SW480 (cell line): ENCODE measurements around the gene TRMT1L.

Experiments used
- DNase-seq: peaks from one replicate; pipeline ENCODE4 v3.0.0-alpha.2; 2016; ENCODE audit warnings: low spot score

The TRMT1L gene

DNA sequence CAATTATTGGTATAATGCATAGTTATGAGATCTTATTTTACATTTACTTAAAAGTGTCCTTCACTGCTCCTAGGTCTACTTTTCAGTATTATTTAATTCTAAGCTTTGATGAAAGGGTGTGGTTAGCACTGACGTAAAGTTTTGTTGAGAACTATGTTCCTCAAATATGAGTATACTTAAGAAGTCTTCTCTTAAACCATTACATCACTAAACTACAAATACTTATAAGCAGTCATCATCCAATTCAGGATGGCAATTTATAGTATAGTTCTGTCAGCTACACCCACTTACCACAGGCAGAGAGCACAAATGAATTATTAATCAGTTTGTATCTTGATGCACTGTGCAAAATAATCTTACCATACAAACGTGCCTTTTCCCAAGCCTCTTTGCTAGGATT, 27.0 kb downstream of the TRMT1L start:
- DNase-seq, result no peak

DNA sequence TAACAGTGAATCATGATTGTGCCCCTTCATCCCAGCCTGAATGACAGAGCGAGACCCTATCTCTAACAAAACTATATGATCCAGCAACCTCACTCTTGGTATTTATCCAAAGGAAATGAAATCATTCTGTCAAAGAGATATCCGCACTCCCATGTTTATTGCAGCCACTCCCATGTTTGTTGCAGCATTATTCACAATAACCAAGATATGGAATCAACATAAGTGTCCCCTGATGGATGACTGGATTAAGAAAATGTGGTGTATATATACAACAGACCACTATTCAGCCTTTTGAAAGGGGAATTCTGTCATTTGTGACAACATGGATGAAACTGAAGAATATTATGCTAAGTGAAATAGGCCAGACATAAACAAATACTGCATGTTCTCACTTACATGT, 44.4 kb downstream of the TRMT1L start:
- no peak for DNase-seq

DNA sequence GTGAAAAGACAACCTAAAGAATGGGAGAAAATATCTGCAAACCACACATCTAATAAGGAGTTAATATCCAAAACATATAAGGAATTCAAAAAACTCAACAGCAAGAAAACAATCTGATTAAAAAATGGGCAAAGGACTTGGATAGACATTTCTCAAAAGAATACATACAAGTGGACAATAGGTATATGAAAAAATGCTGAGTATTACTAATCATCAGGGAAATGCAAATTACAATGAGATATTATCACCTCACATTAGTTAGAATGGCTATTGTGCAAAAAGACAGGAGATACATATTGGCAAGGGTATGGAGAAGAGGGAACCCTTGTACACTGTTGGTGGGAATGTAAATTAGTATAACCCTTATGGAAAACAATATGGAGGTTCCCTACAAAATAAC, 44.9 kb downstream of the TRMT1L start:
- DNase-seq, result no peak

DNA sequence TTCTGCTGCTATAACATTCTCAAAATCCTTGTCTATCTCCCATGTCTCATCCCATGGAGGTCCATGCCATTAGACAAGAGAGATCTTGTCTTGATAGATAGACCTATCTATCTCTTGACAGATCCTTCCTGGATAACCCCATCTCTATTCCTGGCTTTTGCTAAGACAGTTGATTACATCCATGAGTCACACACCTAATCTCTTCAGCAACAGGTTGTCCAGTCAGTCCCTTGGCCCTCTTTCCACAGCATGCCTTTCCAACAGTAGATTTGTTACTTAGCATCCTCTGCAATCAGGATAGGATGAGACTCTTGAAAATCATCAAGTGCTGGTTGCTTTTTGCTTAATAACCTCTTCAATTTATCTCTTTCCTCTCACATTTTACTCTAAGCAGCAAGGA, 46.6 kb downstream of the TRMT1L start:
- no peak for DNase-seq

DNA sequence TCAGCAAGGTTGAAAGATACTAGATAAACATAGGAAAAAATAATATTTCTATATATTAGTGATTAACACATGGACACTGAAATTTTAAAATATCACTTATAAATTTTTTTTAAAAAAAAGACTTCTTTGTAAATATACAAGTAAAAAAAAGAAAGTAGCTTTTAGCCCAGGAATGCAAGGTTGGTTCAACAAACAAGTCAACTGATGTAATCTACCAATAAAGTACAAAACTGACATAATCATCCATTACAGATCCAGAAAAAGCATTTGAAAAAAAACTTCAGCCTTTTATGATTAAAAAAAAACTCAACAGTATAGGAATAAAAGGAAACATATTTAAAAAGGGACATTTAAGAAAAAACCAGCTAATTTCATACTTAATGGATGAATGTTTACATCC, 48.4 kb downstream of the TRMT1L start:
- DNase-seq, result no peak

DNA sequence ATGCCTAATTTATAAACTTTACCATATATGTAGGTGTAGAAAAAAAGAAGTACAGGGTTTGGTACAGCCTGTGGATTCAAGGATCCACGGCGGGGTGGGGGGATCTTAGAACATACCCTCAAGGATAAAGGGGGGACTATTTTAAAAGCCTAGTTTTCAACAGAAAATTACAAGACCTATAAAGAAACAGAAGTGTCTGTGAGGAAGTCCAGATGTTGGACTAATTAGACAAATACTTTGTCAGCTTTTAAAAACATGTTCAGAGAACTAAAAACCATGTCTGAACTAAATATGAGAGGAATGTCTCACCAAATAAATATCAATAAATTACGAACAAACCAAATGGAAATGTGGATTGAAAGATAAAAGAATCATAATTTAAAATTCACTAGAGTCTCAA, 51.6 kb downstream of the TRMT1L start:
- no peak for DNase-seq

DNA sequence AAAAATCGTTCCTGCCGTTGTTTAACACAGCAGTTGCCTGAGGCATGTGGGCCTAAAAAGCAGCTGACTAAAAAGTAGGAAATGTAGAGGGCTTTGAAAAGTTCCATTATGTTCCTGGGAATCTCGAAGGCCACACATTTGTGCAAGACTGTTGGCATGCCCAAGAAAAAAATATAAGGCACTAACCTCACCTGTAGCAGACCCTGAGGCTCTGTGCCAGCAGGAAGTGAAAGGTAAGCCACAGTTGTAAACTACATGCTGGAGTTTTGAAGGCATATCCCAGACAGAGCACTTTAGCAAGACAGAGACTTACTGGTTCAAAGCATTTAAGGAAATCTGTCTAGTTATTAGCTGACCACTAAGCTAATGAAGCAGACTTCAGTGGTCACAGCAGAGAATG, 52.7 kb downstream of the TRMT1L start:
- no peak for DNase-seq

DNA sequence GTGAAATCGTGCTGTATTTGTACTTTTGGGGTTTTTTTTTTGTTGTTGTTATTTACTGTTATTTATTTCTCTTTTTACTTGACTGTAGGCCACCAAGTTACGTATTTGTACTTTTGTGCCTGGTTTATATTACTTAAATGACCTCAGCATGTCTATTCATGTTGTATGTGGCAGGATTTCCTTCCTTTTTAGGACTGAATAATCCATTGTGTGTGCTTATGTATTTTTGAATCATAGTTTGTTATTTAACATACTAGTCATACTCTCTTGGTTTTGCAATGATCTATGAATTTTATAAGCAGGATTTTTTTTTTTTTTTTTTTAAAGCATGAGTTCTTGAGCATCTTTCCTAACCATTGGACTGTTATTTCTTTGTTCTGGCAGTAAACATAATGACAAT, 60.2 kb downstream of the TRMT1L start:
- no peak for DNase-seq

DNA sequence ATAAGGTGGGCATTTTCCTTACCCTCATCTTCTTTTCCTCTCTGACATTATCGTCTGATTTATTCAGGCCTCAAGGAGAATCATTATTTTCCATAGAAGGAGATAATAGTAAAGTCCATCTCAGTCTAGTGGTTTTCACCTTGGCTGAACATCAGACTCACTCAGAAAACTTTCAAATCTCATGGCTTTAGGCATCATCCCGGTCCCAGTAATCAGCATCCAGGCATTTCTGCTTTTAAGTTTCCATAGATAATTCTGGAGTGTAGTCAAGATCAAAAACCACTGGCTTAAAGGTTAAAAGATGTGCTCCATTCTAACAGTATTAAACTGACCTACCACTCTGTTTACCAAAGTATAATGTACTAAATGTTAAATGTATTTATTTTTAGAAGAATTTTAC, 62.0 kb downstream of the TRMT1L start:
- no peak for DNase-seq

DNA sequence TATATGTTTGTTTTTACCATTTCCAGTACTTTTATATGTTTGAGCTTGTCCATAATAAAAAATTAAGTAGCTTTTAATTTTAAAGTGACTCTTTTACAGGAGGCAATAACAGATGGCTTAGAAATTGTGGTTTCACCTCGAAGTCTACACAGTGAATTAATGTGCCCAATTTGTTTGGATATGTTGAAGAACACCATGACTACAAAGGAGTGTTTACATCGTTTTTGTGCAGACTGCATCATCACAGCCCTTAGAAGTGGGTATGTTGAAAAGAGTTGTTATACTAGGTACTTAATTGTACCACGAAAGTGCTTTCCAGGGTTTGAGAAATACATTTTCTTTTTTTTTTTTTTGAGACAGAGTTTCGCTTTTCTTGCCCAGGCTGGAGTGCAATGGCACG, 65.3 kb downstream of the TRMT1L start:
- DNase-seq, result no peak

DNA sequence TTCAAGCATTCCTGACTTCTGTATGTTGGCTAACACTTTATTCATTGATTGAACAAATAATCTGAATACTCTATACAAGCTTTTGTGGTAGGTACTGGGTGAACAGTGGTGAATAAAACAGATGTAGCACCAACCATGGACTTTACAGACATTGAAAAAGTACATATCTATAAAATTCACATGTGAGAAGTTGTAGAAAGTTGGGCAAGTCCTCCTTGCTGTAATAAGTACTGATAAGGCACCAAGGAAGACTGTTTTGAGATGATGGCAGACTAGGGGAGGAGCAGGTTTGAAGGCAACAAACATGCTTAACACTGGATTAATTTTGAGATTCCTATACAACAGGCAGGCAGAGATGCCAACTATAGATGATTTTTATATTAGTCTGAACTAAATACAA, 69.0 kb downstream of the TRMT1L start:
- DNase-seq, result no peak

DNA sequence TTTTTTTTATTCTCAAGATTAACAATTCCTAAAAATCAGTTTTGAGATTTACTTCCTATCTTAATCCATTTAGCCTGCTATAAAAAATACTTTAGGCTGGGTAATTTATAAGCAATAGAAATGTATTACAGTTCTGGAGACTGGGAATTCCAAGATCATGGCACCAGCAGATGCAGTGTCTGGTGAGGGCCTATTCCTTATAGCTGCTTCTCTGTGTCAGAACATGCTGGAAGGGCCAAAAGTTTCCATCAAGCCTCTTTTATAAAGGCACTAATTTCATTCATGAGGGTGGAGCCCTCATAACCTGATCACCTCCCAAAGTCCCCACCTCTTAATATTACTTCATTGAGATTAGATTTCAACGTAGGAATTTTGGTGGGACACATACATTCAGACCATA, 69.7 kb downstream of the TRMT1L start:
- DNase-seq, result no peak

DNA sequence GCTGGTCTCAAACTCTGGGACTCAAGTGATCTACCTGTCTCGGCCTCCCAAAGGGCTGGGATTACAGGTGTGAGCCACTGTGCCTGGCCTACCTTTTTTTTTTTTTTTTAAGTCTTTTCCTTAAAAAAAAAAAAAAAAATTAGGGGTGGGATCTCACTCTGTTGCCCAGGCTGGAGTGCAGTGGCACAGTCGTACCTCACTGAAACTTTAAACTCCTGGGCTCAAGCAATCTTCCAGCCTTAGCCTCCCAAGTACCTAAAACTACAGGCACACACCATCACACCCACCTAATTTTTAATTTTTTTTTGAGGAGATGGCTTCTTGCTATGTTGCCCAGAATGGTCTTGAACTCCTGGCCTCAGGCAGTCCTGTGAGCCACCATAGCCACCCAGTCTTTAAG, 72.9 kb downstream of the TRMT1L start:
- DNase-seq, result no peak

DNA sequence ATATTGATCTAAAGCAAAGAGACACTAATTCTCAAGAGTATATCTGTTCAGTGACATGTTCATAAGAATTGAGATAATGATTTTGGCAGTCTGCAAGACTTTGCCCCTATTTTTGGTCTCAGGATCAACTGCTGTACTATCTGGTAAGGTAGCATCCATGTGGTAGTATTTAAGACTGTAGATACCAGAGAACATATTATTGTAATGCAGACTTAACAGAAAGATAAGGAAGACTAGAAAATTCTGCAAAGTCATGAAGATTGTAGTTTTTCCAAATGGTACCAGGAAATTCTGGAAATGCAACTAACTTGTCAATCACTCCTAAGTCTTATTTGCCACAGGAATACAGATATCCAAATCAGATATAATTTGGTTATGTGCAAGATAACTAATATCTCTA, 76.3 kb downstream of the TRMT1L start:
- DNase-seq, result no peak

DNA sequence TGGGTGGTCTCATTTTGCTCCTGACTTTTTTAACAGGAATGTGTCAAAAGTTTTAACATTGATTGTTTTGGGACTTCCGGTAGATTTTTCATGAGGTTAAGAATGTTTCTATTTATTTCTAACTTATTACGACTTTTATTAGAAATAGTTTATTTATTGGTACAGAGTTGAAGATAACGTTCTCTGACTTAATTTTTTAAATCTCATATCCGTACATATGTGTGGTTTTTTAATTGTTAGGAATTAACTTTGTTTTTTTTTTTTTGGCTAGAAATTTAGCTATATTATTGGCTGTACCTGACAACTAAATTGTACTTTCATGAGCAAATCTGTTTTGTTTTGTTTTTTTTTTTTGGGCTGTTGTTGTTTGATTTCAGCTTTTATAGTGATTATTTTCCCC, 79.4 kb downstream of the TRMT1L start:
- no peak for DNase-seq

DNA sequence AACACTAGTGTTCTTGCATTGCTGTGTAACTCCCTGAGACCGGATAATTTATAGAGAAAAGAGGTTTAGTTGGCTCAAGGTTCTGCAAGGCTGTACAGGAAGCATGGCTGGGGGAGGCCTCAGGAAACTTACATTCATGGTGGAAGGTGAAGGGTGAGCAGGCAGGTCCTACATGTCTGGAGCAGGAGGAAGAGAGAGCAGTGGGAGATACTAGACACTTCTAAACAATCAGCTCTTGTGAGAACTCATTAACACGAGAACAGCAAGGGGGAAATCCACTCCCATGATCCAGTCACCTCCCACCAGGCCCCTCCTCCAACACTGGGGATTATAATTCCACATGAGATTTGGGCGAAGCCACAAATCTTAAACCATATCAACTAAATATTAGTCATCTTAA, 81.3 kb downstream of the TRMT1L start:
- no peak for DNase-seq

DNA sequence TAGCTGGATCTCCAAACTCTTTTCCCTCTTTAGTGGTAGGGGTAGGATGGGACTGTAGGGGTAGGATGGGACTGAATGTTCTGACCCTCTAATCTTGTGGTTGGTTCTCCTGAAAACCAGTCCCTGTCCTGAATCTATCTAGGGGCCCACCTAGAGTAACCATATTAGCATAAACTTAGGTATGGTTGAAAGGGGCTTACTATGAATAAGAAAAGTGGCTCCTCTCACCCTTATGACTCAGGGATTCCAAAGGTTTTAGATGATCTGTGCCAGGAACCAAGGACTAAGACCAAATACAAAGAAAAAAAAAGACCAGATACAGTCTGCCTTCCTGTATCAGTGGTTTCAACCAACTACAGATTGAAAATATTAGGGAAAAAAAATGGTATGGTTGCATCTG, 82.4 kb downstream of the TRMT1L start:
- no peak for DNase-seq

DNA sequence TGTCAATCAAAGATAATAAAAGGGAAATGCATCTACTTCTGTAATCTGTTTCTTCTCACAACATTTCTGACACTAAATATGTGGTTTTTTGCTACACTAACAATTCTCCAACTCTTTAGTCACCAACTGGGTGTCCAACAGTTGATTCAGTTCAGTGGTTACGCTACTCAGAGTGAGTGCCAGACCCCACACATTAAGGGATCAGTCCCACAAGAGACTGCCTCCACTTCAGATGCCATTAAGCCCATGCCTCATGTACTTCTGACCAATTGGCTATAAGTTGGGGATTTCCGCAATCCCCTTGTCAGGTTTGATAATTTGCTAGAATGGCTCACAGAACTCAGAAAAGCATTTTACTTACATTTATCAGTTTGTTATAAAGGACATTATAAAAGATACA, 83.0 kb downstream of the TRMT1L start:
- DNase-seq, result no peak

DNA sequence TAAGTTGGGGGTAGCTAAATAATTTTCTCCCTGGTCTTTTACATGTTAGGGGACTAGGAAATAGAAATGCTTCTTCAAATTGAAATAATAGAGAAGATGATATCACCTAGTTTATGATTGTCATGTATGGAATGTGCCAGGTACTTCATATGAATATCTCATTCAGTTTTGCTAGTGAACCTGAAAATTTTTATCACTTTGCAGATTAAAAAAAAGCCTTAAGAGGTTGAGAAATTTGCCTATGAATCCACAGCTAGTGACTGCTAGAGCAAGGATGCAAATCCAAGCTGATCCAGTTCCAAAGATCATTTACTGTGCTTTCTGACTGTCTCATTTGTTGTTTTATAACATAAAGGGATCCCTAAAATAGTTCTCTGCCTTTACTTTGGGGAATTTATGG, 86.7 kb downstream of the TRMT1L start:
- DNase-seq, result no peak

DNA sequence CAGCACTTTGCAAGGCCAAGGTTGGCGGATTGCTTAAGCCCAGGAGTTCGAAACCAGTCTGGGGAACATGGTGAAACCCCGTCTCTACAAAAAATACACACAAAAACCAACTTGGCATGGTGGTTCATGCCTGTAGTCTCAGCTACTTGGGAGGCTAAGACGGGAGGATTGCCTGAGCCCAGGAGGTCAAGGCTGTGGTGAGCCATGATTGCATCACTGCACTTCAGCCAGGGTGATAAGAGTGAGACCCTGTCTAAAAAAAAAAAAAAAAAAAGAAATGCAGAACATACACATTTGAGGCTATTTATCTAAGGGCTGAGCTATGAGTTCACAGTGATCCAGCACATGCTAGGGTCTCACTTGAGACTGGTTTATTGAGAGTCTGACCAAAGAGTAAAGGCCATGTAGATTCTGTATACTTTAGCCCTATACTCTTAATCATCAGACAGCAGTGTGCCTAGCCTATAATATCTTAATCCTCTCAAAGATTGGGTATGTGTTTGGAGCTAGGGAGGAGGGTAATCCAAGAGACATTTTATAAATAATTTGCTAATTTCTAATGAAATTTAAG, 87.5 kb downstream of the TRMT1L start:
- no peak for DNase-seq

DNA sequence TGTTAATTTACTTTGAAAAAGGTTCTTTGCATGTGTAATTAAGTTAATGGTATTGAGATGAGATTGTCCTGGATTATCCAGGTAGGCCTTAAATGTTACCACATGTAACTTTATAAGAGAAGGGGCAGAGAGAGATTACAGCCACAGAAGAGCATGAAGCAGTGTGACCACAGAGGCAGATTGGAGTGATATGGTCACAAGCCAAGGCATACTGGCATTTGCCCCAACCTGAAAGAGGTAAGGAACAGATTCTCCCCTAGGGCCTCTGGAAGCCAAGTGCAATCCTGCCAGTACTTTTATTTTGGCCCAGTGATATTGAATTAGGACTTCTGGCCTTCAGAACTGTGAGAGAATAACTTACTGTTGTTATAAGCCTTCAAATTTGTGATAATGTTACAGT, 88.4 kb downstream of the TRMT1L start:
- DNase-seq, result no peak
